Measurements from ENCODE around the gene PNMA8A. TPM values are rescaled to one million over a fixed set of nuclear protein-coding genes. Genes with fewer than 3 reads are reported as not detected.

PNMA8A gene
- total and polyA plus RNA-seq, 7 donors = 0.11 to 3.8 (median 0.93) TPM

DNA sequence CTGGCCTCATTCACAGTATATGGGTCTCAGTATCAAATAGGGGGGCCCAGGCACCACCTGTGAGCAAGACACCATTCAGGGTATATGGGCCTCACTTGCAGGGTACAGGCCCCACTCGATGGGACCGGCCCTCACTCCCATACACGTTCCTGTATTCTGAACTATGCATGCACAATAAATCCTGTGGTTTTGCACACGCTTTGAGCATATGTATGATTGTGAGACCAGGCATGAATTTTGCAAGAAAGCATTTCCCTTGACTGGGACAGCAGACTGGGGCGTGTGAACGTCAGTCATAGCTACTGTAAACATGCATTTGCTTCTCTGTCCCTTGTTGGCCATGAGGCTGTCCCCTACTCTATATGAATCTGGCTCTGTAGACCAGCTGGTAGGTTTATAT lies 24.9 kb upstream of the PNMA8A start:
- H3K27me3 ChIP-seq (ENCODE audit: insufficient read depth in 3 of 3, low read length in 2 of 3) = peaks cover 0 to 37% (median 16%) of the 10 kb centered on the region in 3 donors
- intact Hi-C loops (cut with DNase I) = no loop called here
- H3K4me1 ChIP-seq = no peaks in the 10 kb centered on the region
- TF ChIP-seq, protein P1, sequence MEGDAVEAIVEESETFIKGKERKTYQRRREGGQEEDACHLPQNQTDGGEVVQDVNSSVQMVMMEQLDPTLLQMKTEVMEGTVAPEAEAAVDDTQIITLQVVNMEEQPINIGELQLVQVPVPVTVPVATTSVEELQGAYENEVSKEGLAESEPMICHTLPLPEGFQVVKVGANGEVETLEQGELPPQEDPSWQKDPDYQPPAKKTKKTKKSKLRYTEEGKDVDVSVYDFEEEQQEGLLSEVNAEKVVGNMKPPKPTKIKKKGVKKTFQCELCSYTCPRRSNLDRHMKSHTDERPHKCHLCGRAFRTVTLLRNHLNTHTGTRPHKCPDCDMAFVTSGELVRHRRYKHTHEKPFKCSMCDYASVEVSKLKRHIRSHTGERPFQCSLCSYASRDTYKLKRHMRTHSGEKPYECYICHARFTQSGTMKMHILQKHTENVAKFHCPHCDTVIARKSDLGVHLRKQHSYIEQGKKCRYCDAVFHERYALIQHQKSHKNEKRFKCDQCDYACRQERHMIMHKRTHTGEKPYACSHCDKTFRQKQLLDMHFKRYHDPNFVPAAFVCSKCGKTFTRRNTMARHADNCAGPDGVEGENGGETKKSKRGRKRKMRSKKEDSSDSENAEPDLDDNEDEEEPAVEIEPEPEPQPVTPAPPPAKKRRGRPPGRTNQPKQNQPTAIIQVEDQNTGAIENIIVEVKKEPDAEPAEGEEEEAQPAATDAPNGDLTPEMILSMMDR (IDR thresholded peaks at IDR 0.05) = no peak
- H3K4me3 ChIP-seq = no peak overlapping the region
- no peaks in the 10 kb centered on the region for H3K9me3 ChIP-seq
- H3K36me3 ChIP-seq (ENCODE audit: insufficient read depth in 1 of 2, low read depth in 1 of 2) = no peaks in the 10 kb centered on the region
- ATAC-seq (no peak), DNase-seq (no peak)
- no peak overlapping the region for H3K27ac ChIP-seq
- 64 to 77% (median 68%) methylated on average over 6 of the region's 6 CpGs for WGBS, 3 donors

DNA sequence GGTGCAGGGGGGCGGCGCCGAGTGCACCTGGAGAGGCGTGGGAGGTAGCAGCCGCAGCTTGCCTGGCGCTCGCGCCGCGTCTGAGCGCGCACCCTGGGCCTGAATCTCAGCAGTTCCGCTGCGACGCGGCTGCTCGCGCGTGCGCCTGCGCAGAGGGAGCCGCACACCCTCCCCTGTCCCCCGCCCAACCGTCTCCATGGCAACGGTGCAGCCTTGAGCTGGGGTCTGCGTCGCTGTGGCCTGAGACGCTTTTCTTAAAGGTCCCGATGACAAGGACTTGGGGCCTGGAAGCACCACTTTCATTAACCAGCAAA lies 24.4 kb upstream of the PNMA8A start, which contains the start of gene PNMA8B:
PNMA8B (minus strand) TSS at position 82 of the 314 bp plus-strand sequence. CDS start 402 bp downstream, outside the sequence.
- peak; percentile 69 to 78 for DNase-seq
- Histone ChIP-seq H3K27me3 (ENCODE audit: insufficient read depth in 3 of 3, low read length in 2 of 3) (peaks cover 0 to 40% (median 17%) of the 10 kb centered on the region in 3 donors), H3K36me3 (ENCODE audit: insufficient read depth in 1 of 2, low read depth in 1 of 2) (no peaks in the 10 kb centered on the region), H3K4me1 (no peaks in the 10 kb centered on the region), H3K4me3 (peak within 1 kb of the TSS; percentile 41), H3K27ac (no peak within 1 kb of the TSS), H3K9me3 (no peaks in the 10 kb centered on the region)
- ATAC-seq = peak in 2 of 4 donors; percentile 18 to 46
- WGBS, 3 donors = 5 to 18% (median 15%) methylated on average over 29 of the region's 29 CpGs
- intact Hi-C loops (cut with DNase I) = no loop called here
- TF ChIP-seq, protein P1 (IDR thresholded peaks at IDR 0.05) = no peak

DNA sequence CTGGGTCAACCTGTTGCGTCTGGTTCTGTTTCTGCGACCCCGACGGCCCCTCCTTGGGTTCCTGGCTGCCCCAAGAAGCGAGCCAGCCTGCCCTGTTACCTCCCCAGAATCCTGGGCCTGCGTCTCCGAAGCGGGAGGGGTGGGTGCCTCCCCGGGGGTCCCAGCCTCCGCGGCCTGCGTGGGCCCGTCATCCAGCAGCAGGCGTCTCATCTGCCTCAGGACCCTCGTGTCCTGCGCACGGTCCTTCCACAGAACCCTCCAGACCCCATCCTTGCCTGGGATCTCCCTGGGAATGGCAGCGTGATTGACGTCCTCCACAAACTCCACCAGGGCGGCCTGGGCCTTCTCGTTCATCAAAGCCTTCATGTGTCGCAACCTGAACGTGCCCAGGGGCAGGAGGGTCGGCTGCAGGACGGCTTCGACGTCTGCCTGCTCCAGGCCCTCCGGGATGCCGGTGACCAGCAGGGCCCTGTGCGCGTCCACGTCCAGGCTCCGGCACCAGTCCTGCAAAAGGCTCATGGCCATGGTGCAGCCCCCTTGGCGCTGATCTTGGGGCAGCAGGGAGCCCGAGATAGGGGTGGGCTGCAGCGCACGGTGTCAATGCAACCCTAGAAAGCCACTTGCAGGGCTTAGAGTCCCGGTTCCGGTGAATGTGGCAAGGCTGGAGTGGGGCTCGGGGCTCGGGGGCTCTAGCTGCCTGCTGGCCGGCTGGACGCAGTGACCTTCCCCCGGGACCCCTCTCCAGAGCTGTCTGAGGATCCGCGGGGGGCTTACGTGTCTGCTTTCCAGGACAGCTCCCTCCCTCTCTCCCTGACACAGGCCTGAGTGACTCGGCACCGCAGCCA lies 23.8 kb upstream of the PNMA8A start:
- intact Hi-C loops (cut with DNase I) = no loop called here
- Histone ChIP-seq H3K27me3 (ENCODE audit: insufficient read depth in 3 of 3, low read length in 2 of 3) (peaks cover 0 to 44% (median 16%) of the 10 kb centered on the region in 3 donors), H3K4me1 (no peaks in the 10 kb centered on the region), H3K27ac (no peak overlapping the region), H3K4me3 (peak overlapping the region; percentile 41), H3K9me3 (no peaks in the 10 kb centered on the region), H3K36me3 (ENCODE audit: insufficient read depth in 1 of 2, low read depth in 1 of 2) (no peaks in the 10 kb centered on the region)
- 42 to 55% (median 48%) methylated on average over 45 to 49 of the region's 49 CpGs for WGBS, 3 donors
- no peak for DNase-seq
- TF ChIP-seq, protein P1 (IDR thresholded peaks at IDR 0.05) = no peak
- no peak for ATAC-seq

DNA sequence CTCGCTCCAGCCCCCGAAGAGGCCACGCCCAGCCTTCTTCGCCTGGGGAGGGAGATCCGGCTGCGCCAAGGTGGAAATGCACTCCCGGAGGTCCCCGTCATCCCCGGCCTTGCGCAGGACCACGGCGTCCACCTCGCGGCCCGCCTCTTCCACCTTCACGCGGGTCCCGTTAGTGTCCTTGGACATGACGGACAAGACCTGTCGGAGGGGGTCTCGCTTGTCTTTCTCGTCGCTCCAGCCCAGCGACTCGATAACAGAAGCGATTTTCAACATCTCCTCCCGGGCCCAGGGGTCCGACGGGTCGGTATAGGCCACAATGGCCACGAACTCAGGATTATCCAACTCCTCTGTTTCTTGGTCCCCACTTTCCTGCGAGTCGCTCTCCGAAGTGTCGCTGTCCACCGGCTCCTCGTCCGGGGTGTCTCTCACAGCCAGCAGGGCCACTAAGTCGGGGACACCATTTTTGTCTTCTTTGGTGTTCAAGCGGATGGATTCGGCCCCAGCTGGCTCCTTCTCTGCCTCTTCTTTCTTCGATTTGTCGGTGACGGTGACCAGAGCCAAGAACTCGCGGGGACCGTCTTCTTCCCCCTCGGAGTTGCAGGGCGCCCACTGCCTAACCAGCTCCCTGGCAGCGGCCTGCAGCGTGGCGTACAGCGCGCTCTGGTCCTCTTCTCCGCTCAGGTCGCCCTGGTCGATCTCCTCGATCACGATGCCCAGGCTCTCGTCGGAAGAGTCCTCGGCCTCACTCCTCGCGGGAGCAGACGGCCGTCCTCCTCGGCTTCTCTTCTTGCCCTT lies 23.0 kb upstream of the PNMA8A start:
- 72 to 77% (median 75%) methylated on average over 64 to 67 of the region's 67 CpGs for WGBS, 3 donors
- ATAC-seq (no peak), DNase-seq (peak in 1 of 2 donors; percentile 21)
- no peaks in the 10 kb centered on the region for H3K36me3 ChIP-seq (ENCODE audit: insufficient read depth in 1 of 2, low read depth in 1 of 2)
- H3K4me1 ChIP-seq = no peaks in the 10 kb centered on the region
- H3K27ac ChIP-seq = no peak overlapping the region
- H3K27me3 ChIP-seq (ENCODE audit: insufficient read depth in 3 of 3, low read length in 2 of 3) = peaks cover 0 to 52% (median 22%) of the 10 kb centered on the region in 3 donors
- peak overlapping the region; percentile 62 for H3K4me3 ChIP-seq
- intact Hi-C loops (cut with DNase I) = no loop called here
- H3K9me3 ChIP-seq = no peaks in the 10 kb centered on the region
- TF ChIP-seq, protein P1 (IDR thresholded peaks at IDR 0.05) = no peak
